IMR-90 (cell line): ENCODE data around the gene COL20A1. TPM values are rescaled to one million over a fixed set of nuclear protein-coding genes. Genes with fewer than 3 reads are reported as not detected.

Source experiments
- ATAC-seq: fragments of 200-7000 bp; cut with Tn5 transposase; 2 replicates; pipeline ENCODE4 v1.9.1; 2020; ENCODE audit warnings: low read depth, mild to moderate bottlenecking, moderate library complexity
- BruUV-seq: library from RNA; stranded (reverse); fragments of 400-500 nt; replicated peaks from 2 replicates; lab custom pipeline; 2021; lab: Mats Ljungman, UMichigan
- CTCF ChIA-PET: fragments of 300-600 bp; formaldehyde crosslinking; extraction: SDS; loops from one replicate; lab custom pipeline; 2021; ENCODE audit warnings: antibody characterized with exemption; lab: Yijun Ruan, JAX
- POLR2A ChIA-PET: fragments of 300-600 bp; sonication (Branson Sonifier 250); formaldehyde crosslinking; loops from one replicate; lab custom pipeline; 2022; ENCODE audit warnings: antibody characterized with exemption; ENCODE audit not compliant: unreplicated experiment; lab: Charles Lee
- DNase-seq: peaks from one replicate; pipeline ENCODE4 v3.0.0; 2013
- H2AFZ ChIP-seq: replicated peaks from 2 replicates; pipeline ENCODE3; 2013; ENCODE audit warnings: low read length, mild to moderate bottlenecking; ENCODE audit not compliant: poor library complexity
- H2AK5ac ChIP-seq: 2 replicates; pipeline ENCODE4 v1.6.1; 2013; ENCODE audit warnings: low read depth, low read length, inconsistent platforms
- H2AK9ac ChIP-seq: replicated peaks from 2 replicates; pipeline ENCODE3; 2013; ENCODE audit warnings: mild to moderate bottlenecking, low read depth, low read length, moderate library complexity; ENCODE audit not compliant: poor library complexity
- H2BK120ac ChIP-seq: 2 replicates; pipeline ENCODE4 v1.6.1; 2013; ENCODE audit warnings: low read depth, low read length, inconsistent platforms
- H2BK15ac ChIP-seq: 3 replicates; pipeline ENCODE4 v1.6.1; 2013; ENCODE audit warnings: low read depth, low read length, inconsistent platforms
- H2BK20ac ChIP-seq: 2 replicates; pipeline ENCODE4 v1.6.1; 2013; ENCODE audit warnings: low read depth, mild to moderate bottlenecking, inconsistent platforms, low read length, moderate library complexity
- H2BK5ac ChIP-seq: 2 replicates; pipeline ENCODE4 v1.6.1; 2013; ENCODE audit warnings: mild to moderate bottlenecking, low read depth, low read length, inconsistent platforms; ENCODE audit not compliant: poor library complexity, severe bottlenecking
- H3K14ac ChIP-seq: replicated peaks from 2 replicates; pipeline ENCODE4 v1.6.1; 2013; ENCODE audit warnings: low read depth, low read length, inconsistent platforms
- H3K18ac ChIP-seq: 2 replicates; pipeline ENCODE4 v1.6.1; 2013; ENCODE audit warnings: low read depth, low read length, control low read depth
- H3K23ac ChIP-seq: 2 replicates; pipeline ENCODE4 v1.6.1; 2013; ENCODE audit warnings: low read depth, low read length, inconsistent platforms
- H3K27ac ChIP-seq: 2 replicates; pipeline ENCODE4 v1.5.1; 2013; ENCODE audit warnings: mild to moderate bottlenecking, control low read depth, low read length; ENCODE audit not compliant: insufficient read depth
- H3K27me3 ChIP-seq: 2 replicates; pipeline ENCODE4 v1.6.1; 2013; ENCODE audit warnings: low read length; ENCODE audit not compliant: control insufficient read depth, insufficient read depth
- H3K36me3 ChIP-seq: 2 replicates; pipeline ENCODE4 v1.6.1; 2013; ENCODE audit warnings: low read length, mixed read lengths; ENCODE audit not compliant: control insufficient read depth, insufficient read depth
- H3K4ac ChIP-seq: 2 replicates; pipeline ENCODE4 v1.6.1; 2013; ENCODE audit warnings: low read depth, low read length, inconsistent platforms
- H3K4me1 ChIP-seq: 2 replicates; pipeline ENCODE4 v1.6.1; 2013; ENCODE audit warnings: low read length, mixed read lengths; ENCODE audit not compliant: control insufficient read depth, insufficient read depth
- H3K4me2 ChIP-seq: 2 replicates; pipeline ENCODE4 v1.6.1; 2013; ENCODE audit warnings: low read depth, mild to moderate bottlenecking, control low read depth, low read length, moderate library complexity
- H3K4me3 ChIP-seq: 2 replicates; pipeline ENCODE4 v1.5.1; 2013; ENCODE audit warnings: low read depth, mild to moderate bottlenecking, control low read depth, low read length, moderate library complexity; ENCODE audit not compliant: insufficient read depth
- H3K56ac ChIP-seq: 2 replicates; pipeline ENCODE4 v1.6.1; 2013; ENCODE audit warnings: low read length, inconsistent platforms; ENCODE audit not compliant: insufficient read depth; ENCODE audit errors: extremely low read depth
- H3K79me1 ChIP-seq, 2 experiments: 2 replicates each; pipeline ENCODE4 v1.6.1; 2013; ENCODE audit warnings: low read length in 2 of 2, inconsistent platforms in 1 of 2, low read depth in 1 of 2
- H3K9ac ChIP-seq: 2 replicates; pipeline ENCODE4 v1.6.1; 2013; ENCODE audit warnings: low read depth, low read length, control low read depth
- H3K9me1 ChIP-seq: 2 replicates; pipeline ENCODE4 v1.6.1; 2013; ENCODE audit warnings: low read length, inconsistent platforms; ENCODE audit not compliant: insufficient read depth
- H3K9me3 ChIP-seq: 2 replicates; pipeline ENCODE4 v1.6.1; 2013; ENCODE audit warnings: low read length; ENCODE audit not compliant: control insufficient read depth, insufficient read depth
- H4K20me1 ChIP-seq: 2 replicates; pipeline ENCODE4 v1.6.1; 2013; ENCODE audit warnings: low read length, inconsistent platforms; ENCODE audit not compliant: insufficient read depth
- H4K5ac ChIP-seq: 2 replicates; pipeline ENCODE4 v1.6.1; 2013; ENCODE audit warnings: mild to moderate bottlenecking, low read depth, low read length, control low read depth
- H4K8ac ChIP-seq, 2 experiments: 2 replicates each; pipeline ENCODE4 v1.6.1; 2013; ENCODE audit warnings: low read depth in 2 of 2, low read length in 2 of 2, control low read depth in 1 of 2, inconsistent platforms in 1 of 2
- H4K91ac ChIP-seq: 2 replicates; pipeline ENCODE4 v1.6.1; 2013; ENCODE audit warnings: low read depth, low read length, inconsistent platforms; ENCODE audit not compliant: insufficient read depth
- CEBPB ChIP-seq: IDR thresholded peaks from 2 replicates; pipeline ENCODE4 v1.6.1; 2012; ENCODE audit warnings: low read depth, low read length, improper control_type of control experiment
- RCOR1 ChIP-seq: IDR thresholded peaks from 2 replicates; pipeline ENCODE4 v1.6.1; 2012; ENCODE audit warnings: mild to moderate bottlenecking, low read length, improper control_type of control experiment; ENCODE audit not compliant: insufficient replicate concordance
- WGBS, 2 experiments: methylation state at CpG; one replicate each; pipeline versions ENCODE4 v1.1.5 to v1.1.7; 2013; ENCODE audit warnings: missing lambda C conversion rate in 2 of 2; ENCODE audit not compliant: insufficient read length in 1 of 2; ENCODE audit errors: extremely low coverage in 2 of 2; 5-methylcytosine and 5-hydroxymethylcytosine counted together
- dilution Hi-C: fragments of 300-500 bp; cut with HindIII; formaldehyde crosslinking; loops from one replicate; pipeline ENCODE4 v1.14.3; 2018; ENCODE audit warnings: low sequenced_read_pairs; ENCODE audit not compliant: unreplicated experiment
- in situ Hi-C: fragments of 300-500 bp; cut with MboI; formaldehyde crosslinking; loops from 3 replicates; pipeline ENCODE4 v1.14.3; 2019; ENCODE audit warnings: low sequenced_read_pairs, inconsistent platforms, mixed read lengths
- intact Hi-C: fragments of 100-400 bp; cut with micrococcal nuclease; formaldehyde crosslinking; loops from 2 replicates; pipeline ENCODE4 v1.10.0; 2022
- polyA plus RNA-seq, 3 experiments: library from polyadenylated mRNA; depleted of rRNA; stranded (reverse); fragments of >200 nt; gene quantifications; 2 replicates each; pipeline ENCODE4 v1.2.3, GENCODE V29; 2012; ENCODE audit warnings: low replicate concordance in 1 of 3
- total RNA-seq: library from RNA; depleted of rRNA; stranded (reverse); fragments of >200 nt; gene quantifications from 2 replicates; pipeline ENCODE4 v1.2.3, GENCODE V29; 2012

Gene COL20A1
- total and polyA plus RNA-seq, 2 of the 4 experiments (the other 2 are of a cell fraction), result not detected

- BruUV-seq, result no TSS peak
- Histone ChIP-seq H2BK5ac (no peak overlapping the region), H3K14ac (no peak overlapping the region), H3K23ac (no peak overlapping the region), H3K56ac (no peak overlapping the region), H3K4me1 (no peaks in the 10 kb centered on the region), H2BK120ac (no peak overlapping the region), H2AK5ac (no peak overlapping the region; the same call in 1 of the 2 replicates), H2BK15ac (no peak overlapping the region), H2AK9ac (no peak overlapping the region), H3K9ac (no peak overlapping the region), H3K9me1 (no peaks in the 10 kb centered on the region), H4K5ac (no peak overlapping the region), H2BK20ac (no peak overlapping the region), H3K27me3 (peaks cover 23% of the 10 kb centered on the region), H4K20me1 (peaks cover 51% of the 10 kb centered on the region), H3K4me3 (no peak overlapping the region), H4K91ac (no peak overlapping the region), H3K27ac (no peak overlapping the region), H3K18ac (no peak overlapping the region), H3K79me1 (0 out of 4 replicates have a peak, but pooled peaks cover 0 to 10% of the 10 kb centered on the region in 2 experiments), H4K8ac (no peak overlapping the region), H3K9me3 (no peaks in the 10 kb centered on the region), H3K4ac (no peak overlapping the region), H3K4me2 (no peak overlapping the region), H2AFZ (no peak overlapping the region), H3K36me3 (peaks cover 22% of the 10 kb centered on the region)
- POLR2A ChIA-PET, result no interaction called here
- intact Hi-C loops, result no loop called here
- TF ChIP-seq RCOR1 (no peak), CEBPB (0 out of 2 replicates have a peak, but pooled peaks have one; percentile 51)
- dilution Hi-C loops, result no loop called here
- DNase-seq, result no peak
- WGBS, 2 experiments, result 74% methylated on average over 4 of the region's 16 CpGs; no CpG with 5 or more reads in 1 of the 2 experiments
- in situ Hi-C loops, result no loop called here
- CTCF ChIA-PET, result interaction anchor here (0.7 kb wide), 1 partner anchor 68 kb away, joined by 4 read pairs; no protein-coding TSS in a partner anchor
- ATAC-seq, result no peak
These were observed 689 bp upstream of the COL20A1 start for GRCh38 chr20:63292292-63292701.
